Heart left ventricle (tissue), 16 donors: Measurements from ENCODE around the gene FAM221B. TPM values are rescaled to one million over a fixed set of nuclear protein-coding genes. Genes with fewer than 3 reads are reported as not detected.

Experiments used
- ATAC-seq, 4 donors: fragments of 200-7000 bp; cut with Tn5 transposase; one replicate each; pipeline ENCODE4 v1.9.1; 2020 to 2022; ENCODE audit warnings: moderate library complexity in 4 of 4, mild to moderate bottlenecking in 3 of 4, moderate number of reproducible peaks in 1 of 4
- DNase-seq, 5 donors: peaks; one replicate each; pipeline ENCODE4 v3.0.0-alpha.2; 2020
- H3K27ac ChIP-seq, 12 donors: fragments of 200-600 bp; sonication (generic) in 4 of 12; one replicate each; pipeline versions ENCODE4 v1.5.0 to v1.8.0; 2016 to 2022; ENCODE audit warnings: mild to moderate bottlenecking in 2 of 12
- H3K27me3 ChIP-seq, 9 donors: fragments of 200-600 bp; sonication (generic) in 2 of 9; one replicate each; pipeline versions ENCODE4 v1.5.1 to v1.8.0; 2016 to 2022; ENCODE audit warnings: mild to moderate bottlenecking in 3 of 9
- H3K36me3 ChIP-seq, 9 donors: fragments of 200-600 bp; sonication (generic) in 2 of 9; one replicate each; pipeline versions ENCODE4 v1.5.0 to v1.8.0; 2018 to 2022; ENCODE audit warnings: mild to moderate bottlenecking in 2 of 9
- H3K4me1 ChIP-seq, 12 donors: fragments of 200-600 bp; sonication (generic) in 4 of 12; one replicate each; pipeline versions ENCODE4 v1.5.0 to v1.8.0; 2016 to 2022; ENCODE audit warnings: mild to moderate bottlenecking in 3 of 12
- H3K4me3 ChIP-seq, 12 donors: fragments of 200-600 bp; sonication (generic) in 4 of 12; one replicate each; pipeline versions ENCODE4 v1.5.0 to v1.8.0; 2017 to 2022; ENCODE audit warnings: mild to moderate bottlenecking in 9 of 12, moderate library complexity in 4 of 12
- H3K9me3 ChIP-seq, 12 donors: fragments of 200-600 bp; sonication (generic) in 4 of 12; one replicate each; pipeline versions ENCODE4 v1.5.0 to v1.8.0; 2016 to 2022; ENCODE audit warnings: mild to moderate bottlenecking in 1 of 12
- CTCF ChIP-seq, 12 donors: fragments of 200-600 bp; sonication (generic) in 4 of 12; IDR thresholded peaks; one replicate each; pipeline versions ENCODE4 v1.5.0 to v1.8.0; 2018 to 2022; ENCODE audit warnings: antibody characterized with exemption in 12 of 12, mild to moderate bottlenecking in 5 of 12
- POLR2A ChIP-seq, 2 donors: fragments of 450-650 bp; IDR thresholded peaks; one replicate each; pipeline ENCODE4 v1.6.1; 2017; ENCODE audit warnings: antibody characterized with exemption in 2 of 2, mild to moderate bottlenecking in 2 of 2, moderate library complexity in 2 of 2
- WGBS, 4 donors: extraction: QIAGEN DNeasy Blood & Tissue Kit in 2 of 4; methylation state at CpG; one replicate each; pipeline versions ENCODE4 v1.1.5 to v1.1.7; 2013 to 2018; 5-methylcytosine and 5-hydroxymethylcytosine counted together
- intact Hi-C, 10 donors: fragments of 100-400 bp; cut with DNase I; formaldehyde crosslinking; loops; one replicate each; pipeline versions ENCODE4 v1.11.1 to v1.14.2; 2022
- polyA plus RNA-seq, 2 donors: library from polyadenylated mRNA; stranded (reverse); fragments of 200-250 nt; gene quantifications; one replicate each; pipeline ENCODE4 v1.2.3, GENCODE V29; 2013
- total RNA-seq, 9 donors: library from RNA; depleted of rRNA in 2 of 9; stranded (reverse); fragments of >200 nt in 2 of 9; fragmentation: NEBNext Ultra II Directional in 3 of 9; extraction: Animal tissue kit (Norgen Biotek cat#: 25700) in 3 of 9; gene quantifications; one replicate each; pipeline versions ENCODE4 v1.1.0 to v1.2.4, GENCODE V29; 2016 to 2023
- donor health status: ischemic (EF 13 %, LVEDD 7.1; RV severe dilation, severe dysfunction).
- donor health status: healthy with polysubstance abuse.
- donor health status: DM: no; HTN: yes; CAD: no.
- donor health status: DM: no; HTN: no; CAD: no.
- donor health status: ischemic (EF 25% LVEDD 6.9; RV normal size, moderate dysfunction).
- donor health status: ischemic (EF 25% LVEDD 5.7; RV mildly dilated, moderate dysfunction).
- donor health status: healthy.
- donor health status: DM: yes; HTN: yes; CAD: no.
- donor health status: ischemic (EF 35%, LVEDD 5.7; RV mildly dilated, moderate dysfunction).
- donor health status: nonischemic (EF 11% LVEDD 7.7; RV severe dilation, severe dysfunction).
- donor health status: DM: yes; HTN: yes; CAD: no.
- donor health status: PGD.
- donor health status: ischemic (EF 29% LVEDD 5.4; RV normal size, mild dysfunction).
- donor health status: nonischemic (EF 23%, LVEDD 6.1; RV moderate dilation, normal function).

FAM221B gene
- total and polyA plus RNA-seq, 11 donors = not detected

GRCh38 chr9:35829084-35829763 is 692 bp upstream of the FAM221B start, which contains the start of gene TMEM8B:
Gene TMEM8B (plus strand): TSS chr9:35829228. CDS start chr9:35829448, 220 bp downstream.
- peak within 1 kb of the TSS; percentile 65 to 97 (median 78) for H3K4me3 ChIP-seq
- no peaks in the 10 kb centered on the region for H3K36me3 ChIP-seq
- no peaks in the 10 kb centered on the region for H3K27me3 ChIP-seq
- peaks cover 3 to 53% (median 39%) of the 10 kb centered on the region in 12 donors for H3K4me1 ChIP-seq
- H3K9me3 ChIP-seq = no peaks in the 10 kb centered on the region
- WGBS, 4 donors = 0 to 3% (median 1%) methylated on average over 19 to 53 of the region's 53 CpGs
- intact Hi-C loops = loop anchor here in 7 of 10 donors (5.0 to 10.0 kb wide), 6 partner anchors 37 to 174 kb away; partner anchors contain the start of genes CCDC107 (in 2 of the 7), RMRP (in 2 of the 7), NPR2 (in 1 of the 7) and SIT1 (in 1 of the 7)
- peak within 1 kb of the TSS; percentile 85 to 99 (median 94) for H3K27ac ChIP-seq
- TF ChIP-seq POLR2A (IDR thresholded peaks at IDR 0.05) = peak in 1 of 2 donors; percentile 57
- no peak for TF ChIP-seq CTCF (IDR thresholded peaks at IDR 0.05)
- ATAC-seq = peak; percentile 89 to 95 (median 92)
- peak; percentile 97 to 99 (median 98) for DNase-seq

GRCh38 chr9:35827486-35827885 is 1.0 kb downstream of the FAM221B start:
- intact Hi-C loops = loop anchor here (2.0 to 10.0 kb wide), 8 partner anchors 35 to 173 kb away; partner anchors contain the start of genes NPR2 (in 6 of the 10), CCDC107 (in 2 of the 10), RMRP (in 2 of the 10) and SIT1 (in 1 of the 10)
- no peak for DNase-seq
- H3K4me1 ChIP-seq = peaks cover 3 to 38% (median 26%) of the 10 kb centered on the region in 12 donors

GRCh38 chr9:35826071-35826701 is 2.3 kb downstream of the FAM221B start:
- DNase-seq = peak in 1 of 5 donors; percentile 36
- 31 to 35% (median 34%) methylated on average over 4 of the region's 4 CpGs for WGBS, 4 donors

More at GRCh38 chr9:35827486-35827885, 1.0 kb downstream of the FAM221B start:
- H3K27ac ChIP-seq = no peak overlapping the region
- TF ChIP-seq POLR2A (IDR thresholded peaks at IDR 0.05) (no peak), CTCF (IDR thresholded peaks at IDR 0.05) (no peak)
- no peaks in the 10 kb centered on the region for H3K36me3 ChIP-seq
- H3K4me3 ChIP-seq = no peak overlapping the region
- H3K27me3 ChIP-seq = no peaks in the 10 kb centered on the region
- no peaks in the 10 kb centered on the region for H3K9me3 ChIP-seq
- 89 to 95% (median 91%) methylated on average over 3 of the region's 3 CpGs for WGBS, 4 donors
- ATAC-seq = no peak

More at GRCh38 chr9:35826071-35826701, 2.3 kb downstream of the FAM221B start:
- TF ChIP-seq CTCF (IDR thresholded peaks at IDR 0.05) (peak; percentile 65 to 83 (median 78)), POLR2A (IDR thresholded peaks at IDR 0.05) (no peak)
- H3K9me3 ChIP-seq = no peaks in the 10 kb centered on the region
- H3K27me3 ChIP-seq = no peaks in the 10 kb centered on the region
- intact Hi-C loops = loop anchor here (1.0 to 10.0 kb wide), 10 partner anchors 34 to 171 kb away; partner anchors contain the start of genes NPR2 (in 6 of the 10), CCDC107 (in 2 of the 10), RMRP (in 2 of the 10) and SIT1 (in 1 of the 10)
- no peaks in the 10 kb centered on the region for H3K36me3 ChIP-seq
- no peak overlapping the region for H3K4me3 ChIP-seq
- peak; percentile 32 to 66 (median 56) for ATAC-seq
- H3K27ac ChIP-seq = no peak overlapping the region
- H3K4me1 ChIP-seq = peaks cover 3 to 27% (median 19%) of the 10 kb centered on the region in 12 donors
